ENCODE results near the gene TYW1B.
"Not testable (repeated sequence)": the region's sequence is repeated elsewhere in the genome, so short reads cannot be mapped to it uniquely, and the experiment has no call there.

TYW1B gene

DNA sequence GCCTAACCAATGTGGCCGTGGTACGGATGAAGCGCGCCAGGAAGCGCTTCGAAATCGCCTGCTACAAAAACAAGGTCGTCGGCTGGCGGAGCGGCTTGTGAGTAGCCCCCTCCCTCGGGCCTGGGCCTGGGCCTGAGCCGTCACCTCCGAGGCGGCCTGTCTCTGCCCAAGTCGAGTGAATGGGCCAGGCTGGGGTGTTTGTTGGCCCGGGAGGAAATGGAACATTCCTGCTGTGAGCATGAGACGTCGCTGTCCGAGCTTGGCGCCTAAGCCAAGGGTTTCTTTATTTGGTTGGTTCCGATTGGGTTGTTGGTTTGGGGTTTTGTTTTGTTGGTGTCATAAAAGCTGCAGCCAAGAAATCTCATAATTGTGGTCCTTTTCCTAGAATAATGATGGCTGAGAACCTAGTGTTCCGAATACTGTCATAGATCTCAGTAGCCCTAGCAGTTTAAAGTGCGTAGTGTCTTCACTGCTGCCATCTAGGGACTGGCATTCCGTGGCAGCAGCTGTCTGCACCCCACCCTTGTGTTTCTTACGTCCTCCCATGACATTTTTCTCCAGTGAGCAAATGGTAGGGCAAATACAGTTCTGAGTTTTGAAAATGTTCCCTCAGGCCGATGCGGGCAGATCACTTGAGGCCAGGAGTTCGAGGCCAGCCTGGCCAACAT lies 1.8 kb upstream of the TYW1B start:
- in situ Hi-C loops (cut with MboI; ENCODE audit: low pct_unique_long_range_greater_than_20kb, low sequenced_read_pairs, unreplicated experiment); DNase-seq (ENCODE audit: low spot score): not testable (repeated sequence)
- TF ChIP-seq, protein P1, sequence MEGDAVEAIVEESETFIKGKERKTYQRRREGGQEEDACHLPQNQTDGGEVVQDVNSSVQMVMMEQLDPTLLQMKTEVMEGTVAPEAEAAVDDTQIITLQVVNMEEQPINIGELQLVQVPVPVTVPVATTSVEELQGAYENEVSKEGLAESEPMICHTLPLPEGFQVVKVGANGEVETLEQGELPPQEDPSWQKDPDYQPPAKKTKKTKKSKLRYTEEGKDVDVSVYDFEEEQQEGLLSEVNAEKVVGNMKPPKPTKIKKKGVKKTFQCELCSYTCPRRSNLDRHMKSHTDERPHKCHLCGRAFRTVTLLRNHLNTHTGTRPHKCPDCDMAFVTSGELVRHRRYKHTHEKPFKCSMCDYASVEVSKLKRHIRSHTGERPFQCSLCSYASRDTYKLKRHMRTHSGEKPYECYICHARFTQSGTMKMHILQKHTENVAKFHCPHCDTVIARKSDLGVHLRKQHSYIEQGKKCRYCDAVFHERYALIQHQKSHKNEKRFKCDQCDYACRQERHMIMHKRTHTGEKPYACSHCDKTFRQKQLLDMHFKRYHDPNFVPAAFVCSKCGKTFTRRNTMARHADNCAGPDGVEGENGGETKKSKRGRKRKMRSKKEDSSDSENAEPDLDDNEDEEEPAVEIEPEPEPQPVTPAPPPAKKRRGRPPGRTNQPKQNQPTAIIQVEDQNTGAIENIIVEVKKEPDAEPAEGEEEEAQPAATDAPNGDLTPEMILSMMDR (IDR thresholded peaks at IDR 0.05; ENCODE audit: extremely low read depth, insufficient read depth, missing control alignments) = peak; percentile 38

- DNase-seq (ENCODE audit: low spot score) = peak; percentile 76
- in situ Hi-C loops (cut with MboI; ENCODE audit: low pct_unique_long_range_greater_than_20kb, low sequenced_read_pairs, unreplicated experiment) = not testable (repeated sequence)
These were observed 1.3 kb upstream of the TYW1B start for GRCh38 chr7:72829291-72829686.

DNA sequence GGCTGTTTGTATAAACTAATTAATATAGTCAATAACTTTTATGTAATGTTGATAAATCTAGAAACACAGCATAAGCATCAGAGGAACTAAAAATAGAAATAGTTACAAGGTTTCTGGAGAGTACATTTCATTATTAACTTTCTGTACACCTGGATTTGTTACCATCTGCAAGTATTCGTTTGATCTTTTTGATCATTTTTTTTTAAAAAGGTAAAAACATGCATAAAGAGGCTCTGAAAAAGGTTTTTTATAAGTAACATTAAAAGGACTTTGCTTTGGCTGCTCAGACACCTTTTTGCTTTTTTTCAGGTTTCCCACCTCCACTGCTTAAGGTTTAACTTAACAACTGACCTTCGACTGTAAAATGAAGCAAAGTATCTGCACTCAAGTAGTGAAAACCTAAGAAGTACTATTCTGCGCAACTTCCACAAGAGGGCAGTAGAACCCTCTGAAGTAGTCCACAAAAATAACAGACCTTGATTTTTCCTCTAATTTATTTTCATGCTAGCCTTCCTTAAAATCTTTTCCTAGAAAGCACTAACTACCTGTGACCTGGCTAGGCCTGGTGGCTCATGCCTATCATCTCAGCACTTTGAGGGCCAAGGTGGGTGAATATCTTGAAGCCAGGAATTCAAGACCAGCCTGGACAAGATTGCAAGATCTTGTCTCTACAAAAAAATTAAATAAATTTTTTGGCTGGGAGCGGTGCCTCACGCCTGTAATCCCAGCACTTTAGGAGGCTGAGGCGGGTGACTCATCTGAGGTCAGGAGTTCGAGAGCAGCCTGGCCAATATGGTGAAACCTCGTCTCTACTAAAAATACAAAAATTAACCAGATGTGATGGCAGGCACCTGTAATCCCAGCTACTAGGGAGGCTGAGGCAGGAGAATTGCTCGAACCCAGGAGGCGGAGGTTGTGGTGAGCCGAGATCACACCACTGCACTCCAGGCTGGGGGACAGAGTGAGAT lies 4.0 kb downstream of the TYW1B start:
- in situ Hi-C loops (cut with MboI; ENCODE audit: low pct_unique_long_range_greater_than_20kb, low sequenced_read_pairs, unreplicated experiment); DNase-seq (ENCODE audit: low spot score): not testable (repeated sequence)

DNA sequence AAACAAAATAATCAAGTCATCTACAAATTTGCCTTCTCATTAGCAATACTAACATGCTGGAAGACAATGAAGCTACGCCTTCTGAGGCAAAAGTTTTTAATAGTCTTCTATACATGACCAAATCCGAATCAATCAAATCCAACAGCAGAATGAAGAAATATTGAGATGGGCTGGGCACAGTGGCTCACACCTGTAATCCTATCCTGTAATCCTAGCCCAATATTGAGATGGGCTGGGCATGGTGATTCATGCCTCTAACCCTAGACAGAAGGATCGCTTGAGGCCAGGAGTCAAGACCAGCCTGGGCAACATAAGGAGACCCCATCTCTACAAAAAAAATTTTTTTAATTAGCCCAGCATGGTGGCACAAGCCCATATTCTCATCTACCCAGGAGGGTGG lies 5.5 kb downstream of the TYW1B start:
- in situ Hi-C loops (cut with MboI; ENCODE audit: low pct_unique_long_range_greater_than_20kb, low sequenced_read_pairs, unreplicated experiment) = not testable (repeated sequence)

DNA sequence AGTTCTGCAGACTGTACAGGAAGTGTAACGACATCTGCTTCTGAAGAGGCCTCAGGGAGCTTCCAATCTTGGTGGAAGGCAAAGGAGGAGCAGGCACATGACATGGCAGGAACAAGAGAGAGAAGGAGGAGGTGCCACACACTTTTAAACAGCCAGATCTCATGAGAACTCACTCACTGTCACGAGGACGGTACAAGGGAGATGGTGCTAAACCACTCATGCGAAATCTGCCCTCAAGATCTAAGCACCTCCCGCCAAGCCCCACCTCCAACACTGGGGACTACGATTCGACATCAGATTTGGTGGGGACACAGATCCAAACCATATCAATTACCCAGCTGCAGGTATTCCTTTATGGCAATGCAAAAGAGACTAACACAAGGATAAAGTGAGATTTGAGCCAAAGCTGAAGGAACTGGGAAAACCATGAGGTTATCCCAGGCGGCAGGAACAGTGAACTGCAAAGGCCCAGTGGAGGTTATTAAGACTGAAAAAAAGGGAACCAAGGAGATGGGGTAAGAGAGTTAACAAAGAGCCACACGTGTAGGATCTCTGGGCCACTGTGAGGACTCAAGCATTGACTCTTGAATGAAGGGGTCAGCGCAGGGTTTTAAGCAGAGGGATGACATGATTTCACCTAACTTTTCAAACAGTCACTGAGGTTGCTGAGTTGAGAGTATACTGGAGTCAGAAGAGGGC lies 9.2 kb downstream of the TYW1B start:
- DNase-seq (ENCODE audit: low spot score) = not testable (repeated sequence)

More for the DNA sequence above, 5.5 kb downstream of the TYW1B start:
- DNase-seq (ENCODE audit: low spot score) = not testable (repeated sequence)

DNA sequence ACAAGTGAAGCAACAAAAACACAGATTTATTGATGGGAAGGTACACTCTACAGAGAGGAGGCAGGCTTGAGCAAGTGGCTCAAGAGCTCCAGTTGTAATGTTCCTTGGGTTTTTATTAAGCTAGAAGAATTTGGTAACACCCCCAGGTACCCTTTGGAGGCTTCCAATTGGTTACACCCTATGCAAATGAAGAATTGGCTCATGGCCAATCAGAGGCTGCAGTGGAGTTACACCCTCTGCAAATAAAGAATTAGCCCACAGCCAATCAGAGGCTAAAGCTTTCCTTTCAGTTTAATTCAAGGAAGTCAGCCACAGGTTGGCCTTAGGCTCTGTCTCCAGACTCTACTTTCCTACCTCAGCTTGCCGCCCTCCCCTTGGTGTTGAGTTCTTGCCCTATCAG lies 10.3 kb downstream of the TYW1B start:
- in situ Hi-C loops (cut with MboI; ENCODE audit: low pct_unique_long_range_greater_than_20kb, low sequenced_read_pairs, unreplicated experiment); DNase-seq (ENCODE audit: low spot score): not testable (repeated sequence)

More for the DNA sequence above, 9.2 kb downstream of the TYW1B start:
- in situ Hi-C loops (cut with MboI; ENCODE audit: low pct_unique_long_range_greater_than_20kb, low sequenced_read_pairs, unreplicated experiment) = not testable (repeated sequence)

GRCh38 chr7:72816370-72817157 lies 11.4 kb downstream of the TYW1B start:
- in situ Hi-C loops (cut with MboI; ENCODE audit: low pct_unique_long_range_greater_than_20kb, low sequenced_read_pairs, unreplicated experiment) = not testable (repeated sequence)

DNA sequence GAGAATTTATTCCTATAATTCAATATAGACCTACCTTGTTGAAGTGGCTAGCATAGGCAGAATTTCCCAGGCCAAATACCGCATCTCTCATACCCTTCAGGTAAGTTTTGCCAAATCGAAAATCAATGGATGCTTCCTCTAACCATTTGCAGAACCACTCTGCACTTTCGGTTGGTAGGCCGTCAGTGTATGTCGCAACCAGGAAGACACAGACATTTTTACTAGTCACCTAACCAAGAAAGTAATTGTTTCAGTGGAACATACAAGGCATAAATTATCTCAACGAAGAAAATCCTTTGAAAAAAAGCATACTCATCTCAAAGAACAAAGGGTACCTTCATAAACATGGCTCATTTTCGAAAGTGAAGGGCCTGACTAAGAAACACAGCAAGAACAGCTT lies 17.6 kb downstream of the TYW1B start:
- in situ Hi-C loops (cut with MboI; ENCODE audit: low pct_unique_long_range_greater_than_20kb, low sequenced_read_pairs, unreplicated experiment); DNase-seq (ENCODE audit: low spot score): not testable (repeated sequence)

More at GRCh38 chr7:72816370-72817157, 11.4 kb downstream of the TYW1B start:
- DNase-seq (ENCODE audit: low spot score) = not testable (repeated sequence)

- DNase-seq (ENCODE audit: low spot score); in situ Hi-C loops (cut with MboI; ENCODE audit: low pct_unique_long_range_greater_than_20kb, low sequenced_read_pairs, unreplicated experiment): not testable (repeated sequence)
These were observed 19.5 kb downstream of the TYW1B start for GRCh38 chr7:72808511-72808910.

DNA sequence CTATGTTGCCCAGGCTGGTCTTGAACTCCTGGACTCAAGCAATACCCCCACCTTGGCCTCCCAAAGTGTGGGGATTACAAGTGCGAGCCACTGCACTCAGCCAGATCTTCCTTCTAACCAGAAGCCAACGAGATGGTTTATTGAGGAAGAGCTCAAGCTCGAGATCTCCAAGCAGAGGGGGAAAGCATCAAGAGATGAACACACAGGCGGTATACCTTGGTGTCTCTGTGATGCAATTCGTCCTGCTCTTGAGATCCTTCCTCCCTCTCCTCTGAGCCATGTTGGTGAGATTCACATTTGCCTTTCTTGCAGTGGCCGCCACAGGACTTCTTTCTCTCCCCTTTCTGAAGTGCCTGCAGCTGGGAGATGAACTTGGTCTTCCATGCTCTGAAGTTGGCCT lies 21.1 kb downstream of the TYW1B start:
- DNase-seq (ENCODE audit: low spot score); in situ Hi-C loops (cut with MboI; ENCODE audit: low pct_unique_long_range_greater_than_20kb, low sequenced_read_pairs, unreplicated experiment): not testable (repeated sequence)

Measured in GM13977 (cell line).